Type B pancreatic cell (in vitro differentiated cells): Measurements from ENCODE around the gene TMIGD1. TPM values are rescaled to one million over a fixed set of nuclear protein-coding genes. Genes with fewer than 3 reads are reported as not detected.

Experiments used
- DNase-seq: peaks from one replicate; pipeline ENCODE4 v3.0.0; 2021; ENCODE audit warnings: mixed read lengths; ENCODE audit not compliant: unreplicated experiment; ENCODE audit errors: extremely low spot score
- H3K27ac Mint-ChIP-seq: 2 replicates; pipeline ENCODE4 v1.8.0; 2021; ENCODE audit warnings: mild to moderate bottlenecking, mixed read lengths
- H3K27me3 Mint-ChIP-seq: 2 replicates; pipeline ENCODE4 v1.8.0; 2021; ENCODE audit warnings: mixed read lengths
- H3K36me3 Mint-ChIP-seq: 2 replicates; pipeline ENCODE4 v1.8.0; 2021; ENCODE audit warnings: mixed read lengths
- H3K4me1 Mint-ChIP-seq: one replicate; pipeline ENCODE4 v1.8.0; 2021; ENCODE audit warnings: mixed read lengths; ENCODE audit not compliant: unreplicated experiment
- H3K4me3 Mint-ChIP-seq: 2 replicates; pipeline ENCODE4 v1.8.0; 2021; ENCODE audit warnings: mild to moderate bottlenecking, mixed read lengths
- H3K9me3 Mint-ChIP-seq: 2 replicates; pipeline ENCODE4 v1.8.0; 2021; ENCODE audit warnings: mixed read lengths
- long read RNA-seq: library from polyadenylated mRNA; unstranded; transcript quantifications from one replicate; pipeline ENCODE4 v2.0.0, GENCODE V29; 2020
- total RNA-seq: library from RNA; stranded (reverse); gene quantifications from 2 replicates; pipeline ENCODE4 v1.2.1, GENCODE V29; 2021; ENCODE audit warnings: low replicate concordance
- TF ChIP-seq, protein P1 (sequence below): fragments of 200-600 bp; sonication (generic); conservative IDR thresholded peaks from 2 replicates; pipeline ENCODE4 v1.5.0; 2021; ENCODE audit warnings: antibody characterized with exemption, mild to moderate bottlenecking

The TMIGD1 gene, protein sequence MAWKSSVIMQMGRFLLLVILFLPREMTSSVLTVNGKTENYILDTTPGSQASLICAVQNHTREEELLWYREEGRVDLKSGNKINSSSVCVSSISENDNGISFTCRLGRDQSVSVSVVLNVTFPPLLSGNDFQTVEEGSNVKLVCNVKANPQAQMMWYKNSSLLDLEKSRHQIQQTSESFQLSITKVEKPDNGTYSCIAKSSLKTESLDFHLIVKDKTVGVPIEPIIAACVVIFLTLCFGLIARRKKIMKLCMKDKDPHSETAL
- total RNA-seq, result 0.24 TPM in 1 of 2 replicates, not detected in the other
- long read RNA-seq, partial matches to known transcripts, result 0 of 1 reads
- long read RNA-seq, other reads (novel, unspliced or antisense), result 1 of 1 reads

DNA sequence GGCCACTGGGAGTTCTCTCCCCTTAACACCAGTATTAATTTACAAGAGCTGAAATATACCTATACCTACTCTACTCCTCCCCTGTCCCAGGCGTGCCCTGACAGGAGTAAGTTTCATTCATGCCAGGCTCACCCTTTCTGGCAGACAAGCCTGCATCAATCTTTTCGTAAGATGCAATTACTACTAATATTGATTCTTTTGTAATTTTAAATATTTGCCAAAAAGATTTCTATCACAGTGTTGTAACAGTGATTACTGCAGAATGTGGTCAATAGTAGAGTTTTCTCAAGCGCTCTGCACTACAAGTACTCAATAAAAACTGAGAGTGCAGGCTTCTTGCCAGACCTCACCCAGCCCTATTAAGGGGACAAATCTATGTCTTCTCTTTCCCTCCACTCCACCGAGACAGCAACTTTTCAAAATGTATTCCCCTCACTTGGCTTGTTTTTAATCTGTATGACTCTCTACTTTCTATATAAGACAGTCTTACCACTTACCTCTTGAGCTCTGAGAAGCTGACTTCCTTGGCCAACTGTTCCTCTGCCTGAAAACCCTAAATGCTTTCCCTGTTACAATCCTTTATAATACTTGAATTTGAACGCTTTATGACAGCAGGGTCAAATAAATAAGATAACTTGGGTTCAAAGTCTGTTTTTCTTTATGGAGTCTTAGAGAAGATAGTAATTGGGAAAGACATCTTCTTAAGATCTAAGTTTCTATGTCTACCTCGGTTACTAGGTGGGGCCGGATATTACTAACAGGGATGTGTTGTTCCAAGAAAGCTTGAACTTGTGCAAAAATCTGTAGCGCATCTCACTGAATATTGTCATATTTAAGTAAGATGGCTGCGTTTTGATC, at the start of gene TMIGD1:
Gene TMIGD1 (minus strand): TSS at position 555 of the 858 bp plus-strand sequence. CDS start 1,924 bp downstream, outside the sequence.
- H3K27ac Mint-ChIP-seq, result no peak within 1 kb of the TSS
- no peaks in the 10 kb centered on the region for H3K27me3 Mint-ChIP-seq
- H3K9me3 Mint-ChIP-seq, result peaks cover 6% of the 10 kb centered on the region
- peaks cover 15% of the 10 kb centered on the region for H3K4me1 Mint-ChIP-seq
- TF ChIP-seq, protein P1, sequence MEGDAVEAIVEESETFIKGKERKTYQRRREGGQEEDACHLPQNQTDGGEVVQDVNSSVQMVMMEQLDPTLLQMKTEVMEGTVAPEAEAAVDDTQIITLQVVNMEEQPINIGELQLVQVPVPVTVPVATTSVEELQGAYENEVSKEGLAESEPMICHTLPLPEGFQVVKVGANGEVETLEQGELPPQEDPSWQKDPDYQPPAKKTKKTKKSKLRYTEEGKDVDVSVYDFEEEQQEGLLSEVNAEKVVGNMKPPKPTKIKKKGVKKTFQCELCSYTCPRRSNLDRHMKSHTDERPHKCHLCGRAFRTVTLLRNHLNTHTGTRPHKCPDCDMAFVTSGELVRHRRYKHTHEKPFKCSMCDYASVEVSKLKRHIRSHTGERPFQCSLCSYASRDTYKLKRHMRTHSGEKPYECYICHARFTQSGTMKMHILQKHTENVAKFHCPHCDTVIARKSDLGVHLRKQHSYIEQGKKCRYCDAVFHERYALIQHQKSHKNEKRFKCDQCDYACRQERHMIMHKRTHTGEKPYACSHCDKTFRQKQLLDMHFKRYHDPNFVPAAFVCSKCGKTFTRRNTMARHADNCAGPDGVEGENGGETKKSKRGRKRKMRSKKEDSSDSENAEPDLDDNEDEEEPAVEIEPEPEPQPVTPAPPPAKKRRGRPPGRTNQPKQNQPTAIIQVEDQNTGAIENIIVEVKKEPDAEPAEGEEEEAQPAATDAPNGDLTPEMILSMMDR, result no peak
- H3K4me3 Mint-ChIP-seq, result no peak within 1 kb of the TSS
- no peak for DNase-seq
- H3K36me3 Mint-ChIP-seq, result no peaks in the 10 kb centered on the region

DNA sequence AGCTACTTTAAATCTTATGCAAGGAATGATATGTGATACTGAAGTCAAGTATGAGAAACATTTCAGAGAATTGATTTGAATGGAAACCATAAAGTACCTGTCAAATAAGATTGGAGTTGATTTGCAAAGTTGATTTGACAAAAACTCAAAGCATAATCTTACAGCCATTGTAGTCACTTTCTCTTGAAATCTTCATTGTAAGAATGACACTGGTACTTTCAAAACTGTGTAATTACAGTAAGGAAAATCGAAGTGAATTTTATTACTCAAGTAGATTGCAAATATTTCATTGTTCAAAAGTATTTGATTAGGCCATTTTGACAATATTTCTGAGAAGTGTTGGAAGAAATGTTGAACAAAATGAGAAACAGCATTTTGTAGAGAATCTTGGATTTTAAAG, 48.5 kb upstream of the TMIGD1 start:
- Mint-ChIP-seq H3K4me3 (no peak overlapping the region), H3K36me3 (peaks cover 16% of the 10 kb centered on the region), H3K4me1 (peaks cover 35% of the 10 kb centered on the region), H3K27me3 (no peaks in the 10 kb centered on the region), H3K9me3 (no peaks in the 10 kb centered on the region), H3K27ac (no peak overlapping the region)
- DNase-seq, result no peak
- TF ChIP-seq, protein P1, result no peak

DNA sequence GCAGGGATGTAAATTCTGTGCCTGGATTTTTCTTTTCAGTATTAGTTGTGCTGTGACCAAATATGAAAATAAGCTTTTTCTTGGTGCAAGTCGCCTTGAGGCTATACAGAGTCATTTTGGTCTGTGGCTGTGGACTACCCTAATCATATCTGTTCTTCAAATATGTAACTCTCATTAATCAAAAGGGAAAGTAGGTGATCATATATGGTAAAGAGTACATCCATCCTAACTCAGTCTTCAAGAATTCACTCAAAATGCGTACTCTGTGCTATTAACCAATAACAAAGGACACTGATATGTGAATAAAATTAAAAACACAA, 47.4 kb upstream of the TMIGD1 start:
- Mint-ChIP-seq H3K4me3 (peak overlapping the region; percentile 90), H3K27ac (no peak overlapping the region), H3K27me3 (no peaks in the 10 kb centered on the region), H3K4me1 (peaks cover 45% of the 10 kb centered on the region), H3K9me3 (no peaks in the 10 kb centered on the region), H3K36me3 (peaks cover 11% of the 10 kb centered on the region)
- no peak for DNase-seq
- TF ChIP-seq, protein P1, result no peak

DNA sequence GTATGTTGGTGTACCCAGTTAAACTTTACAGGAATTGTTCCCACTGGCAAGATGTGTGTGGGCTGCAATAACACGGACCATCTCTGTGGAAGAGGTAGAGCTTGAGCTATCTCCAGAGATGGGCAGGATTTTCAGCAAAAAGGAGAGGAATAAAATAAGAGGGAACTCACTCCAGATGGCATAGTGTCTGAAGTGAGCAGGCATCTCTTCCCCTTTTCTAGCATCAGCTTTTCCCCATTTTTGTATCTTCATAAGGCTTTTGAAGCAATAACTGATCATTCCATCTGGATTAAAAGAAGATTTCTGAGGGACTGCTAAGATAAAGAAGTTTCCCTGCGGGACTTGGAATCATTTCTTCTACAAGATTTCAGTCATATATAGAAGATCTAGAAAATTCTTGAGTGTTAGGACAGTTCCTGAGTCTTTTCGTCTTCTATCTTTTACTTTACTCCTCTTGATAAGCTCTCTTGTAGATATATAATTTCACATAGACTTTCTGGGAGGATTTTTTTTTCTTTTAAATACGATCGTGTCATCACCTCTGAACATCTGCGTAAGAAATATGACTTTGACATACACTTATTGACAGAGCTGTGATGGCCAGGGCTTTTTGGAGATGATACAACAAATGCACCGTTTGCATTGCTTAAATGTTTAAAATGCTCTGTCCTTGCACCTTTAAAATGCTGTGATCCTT, 46.9 kb upstream of the TMIGD1 start:
- Mint-ChIP-seq H3K4me1 (peaks cover 48% of the 10 kb centered on the region), H3K27ac (no peak overlapping the region), H3K4me3 (peak overlapping the region; percentile 90), H3K9me3 (no peaks in the 10 kb centered on the region), H3K27me3 (no peaks in the 10 kb centered on the region), H3K36me3 (peaks cover 8% of the 10 kb centered on the region)
- no peak for DNase-seq
- TF ChIP-seq, protein P1, result no peak

DNA sequence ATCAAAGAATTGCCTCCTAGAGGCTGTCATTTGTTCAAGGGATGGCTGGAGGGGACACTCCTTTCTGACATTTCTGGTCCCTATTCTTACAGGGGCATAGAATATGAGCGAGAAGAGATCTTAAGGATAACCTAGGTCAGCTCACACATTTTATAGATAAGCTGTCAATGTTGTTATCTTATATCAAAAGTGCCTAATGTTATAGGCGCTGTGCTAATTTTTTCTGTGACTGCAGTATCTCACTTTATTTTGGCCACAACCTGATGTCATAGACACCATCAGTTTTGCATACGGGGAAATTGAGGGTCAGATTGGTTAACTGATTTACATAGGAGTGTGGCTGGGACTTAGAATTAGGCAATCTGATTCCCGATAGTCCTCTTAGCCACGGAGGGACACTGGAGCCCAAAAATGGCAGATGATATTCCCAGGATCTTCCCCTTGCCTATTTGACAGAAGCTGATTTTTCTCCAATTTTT, 46.1 kb upstream of the TMIGD1 start:
- TF ChIP-seq, protein P1, result no peak
- H3K27me3 Mint-ChIP-seq, result no peaks in the 10 kb centered on the region
- peaks cover 50% of the 10 kb centered on the region for H3K4me1 Mint-ChIP-seq
- peak overlapping the region; percentile 90 for H3K4me3 Mint-ChIP-seq
- no peak for DNase-seq
- H3K9me3 Mint-ChIP-seq, result no peaks in the 10 kb centered on the region
- H3K27ac Mint-ChIP-seq, result peak overlapping the region; percentile 40
- peaks cover 3% of the 10 kb centered on the region for H3K36me3 Mint-ChIP-seq
